Choroid plexus epithelial cell (primary cell): Measurements from ENCODE around the gene CLK1.

Source experiments
- DNase-seq: peaks from one replicate; pipeline ENCODE4 v3.0.0-alpha.2; 2010; ENCODE audit warnings: low read depth
- H3K4me3 ChIP-seq: 2 replicates; pipeline ENCODE4 v1.5.1; 2011; ENCODE audit warnings: low read depth, mild to moderate bottlenecking, control low read depth, low read length, moderate library complexity
- CTCF ChIP-seq: conservative IDR thresholded peaks from 2 replicates; pipeline ENCODE4 v1.5.1; 2011; ENCODE audit warnings: low read depth, mild to moderate bottlenecking, control low read depth, inconsistent platforms, low read length, moderate library complexity

Gene CLK1

DNA sequence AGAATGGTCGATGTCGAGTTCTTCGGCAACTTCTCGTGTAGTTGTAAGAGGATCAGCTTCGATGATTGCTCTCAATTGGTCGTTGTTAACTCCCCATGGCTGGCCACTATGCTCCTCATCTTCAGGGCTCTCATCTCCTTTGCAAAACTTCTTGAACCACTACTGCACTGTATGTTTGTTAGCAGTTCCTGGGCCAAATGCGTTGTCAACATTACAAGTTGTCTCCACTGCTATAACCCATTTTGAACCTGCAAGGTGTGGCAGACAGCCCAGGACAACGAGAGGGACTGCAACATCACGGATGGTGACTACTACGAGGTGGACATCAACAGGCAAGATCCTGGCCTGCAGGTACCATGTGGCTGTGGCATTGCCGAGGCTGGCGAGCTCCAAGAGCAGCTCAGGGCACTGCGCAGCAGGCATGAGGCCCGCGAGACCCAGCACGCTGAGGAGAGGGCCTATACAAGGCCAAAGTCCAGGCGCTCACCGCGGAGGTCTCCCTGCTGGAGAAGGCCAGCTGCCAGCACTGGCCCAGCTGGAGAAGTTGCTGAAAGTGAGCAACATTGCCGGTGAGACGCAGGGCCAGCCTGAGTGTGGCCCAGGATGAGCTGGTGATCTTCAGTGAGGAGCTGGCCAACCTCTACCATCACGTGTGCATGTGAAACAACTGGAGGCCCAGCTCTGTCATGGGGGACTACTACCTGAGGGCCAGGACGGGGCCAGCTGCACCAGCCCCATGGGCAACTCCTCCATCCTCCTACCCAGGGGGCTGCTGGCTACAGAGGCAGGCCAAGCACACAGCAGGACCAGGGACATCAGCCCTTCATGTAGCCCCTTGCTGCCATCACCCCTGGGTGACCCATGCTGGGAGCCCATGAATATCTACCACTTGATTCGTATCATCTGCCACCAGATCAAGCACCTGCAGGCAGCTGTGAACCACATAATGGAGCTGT lies 20.2 kb downstream of the CLK1 start:
- no peak overlapping the region for H3K4me3 ChIP-seq
- no peak for TF ChIP-seq CTCF
- DNase-seq: no peak

DNA sequence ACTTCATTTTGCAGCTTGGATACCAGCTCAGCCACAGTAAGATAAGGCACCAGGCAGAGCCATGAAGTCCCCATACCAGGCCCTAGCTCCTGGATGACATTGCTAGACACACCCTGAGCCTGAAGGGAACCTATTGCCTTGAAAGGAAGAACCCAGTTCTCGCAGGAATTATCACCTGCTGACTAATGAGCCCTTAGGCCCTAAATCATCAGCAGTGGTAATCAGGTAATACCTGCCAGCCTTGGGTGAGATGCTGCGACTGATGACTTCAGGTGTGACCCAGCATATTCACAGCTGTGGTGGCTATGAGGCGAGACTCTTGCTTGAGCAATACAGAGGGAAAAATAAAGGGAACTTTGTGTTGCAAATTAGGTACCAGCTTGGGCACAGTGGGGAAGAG lies 24.9 kb downstream of the CLK1 start:
- no peak for TF ChIP-seq CTCF

DNA sequence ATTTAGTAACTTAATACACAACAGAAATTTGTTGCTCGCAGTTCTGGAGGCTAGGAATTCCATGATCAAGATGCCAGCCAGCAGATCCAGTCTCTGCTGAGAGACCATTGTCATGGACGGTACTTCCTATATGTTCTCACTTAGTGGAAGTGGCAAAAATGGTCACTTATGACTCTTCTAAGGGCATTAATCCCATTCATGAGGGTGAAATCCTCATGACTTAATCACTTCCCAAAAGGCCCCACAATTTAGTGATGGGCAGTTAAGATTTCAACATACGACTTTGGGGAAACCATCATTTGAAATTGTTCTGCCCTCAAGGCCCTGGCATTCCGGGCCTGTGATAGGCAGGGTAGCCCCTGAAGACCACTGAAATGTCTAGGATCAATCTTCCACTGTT lies 29.8 kb downstream of the CLK1 start:
- DNase-seq: no peak
- TF ChIP-seq CTCF: no peak
- H3K4me3 ChIP-seq: no peak overlapping the region

More for the DNA sequence above, 24.9 kb downstream of the CLK1 start:
- DNase-seq: no peak
- H3K4me3 ChIP-seq: no peak overlapping the region

- no peak for DNase-seq
- H3K4me3 ChIP-seq: no peak overlapping the region
- no peak for TF ChIP-seq CTCF
These were observed 35.2 kb downstream of the CLK1 start for GRCh38 chr2:200829258-200829655.

DNA sequence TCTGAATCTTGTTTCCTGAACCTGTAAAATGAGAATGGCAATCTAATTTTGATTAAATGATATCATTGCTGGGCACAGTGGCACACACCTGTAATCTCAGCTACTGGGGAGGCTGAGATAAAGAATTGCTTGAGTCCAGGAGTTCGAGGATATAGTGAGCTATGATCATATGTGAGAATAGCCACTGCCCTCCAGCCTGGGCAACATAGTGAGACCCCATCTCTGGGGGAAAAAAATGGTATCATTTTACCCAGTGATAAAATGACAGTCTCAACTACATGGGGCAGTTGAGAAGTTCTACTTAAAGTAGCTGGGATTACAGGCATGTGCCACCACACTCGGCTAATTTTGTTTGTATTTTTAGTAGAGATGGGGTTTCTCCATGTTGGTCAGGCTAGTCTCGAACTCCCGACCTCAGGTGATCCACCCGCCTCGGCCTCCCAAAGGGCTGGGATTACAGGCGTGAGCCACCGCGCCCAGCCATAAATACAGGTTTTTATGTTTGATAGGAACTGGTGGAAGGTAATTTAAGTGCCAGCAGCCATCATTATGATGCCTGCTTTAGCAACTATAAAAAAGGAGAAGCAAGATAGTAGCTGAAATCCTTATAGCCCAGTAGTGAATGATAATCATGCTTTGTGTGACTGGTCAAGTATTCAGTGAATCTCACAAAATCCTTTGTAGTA lies 35.7 kb downstream of the CLK1 start:
- no peak for DNase-seq
- H3K4me3 ChIP-seq: no peak overlapping the region
- TF ChIP-seq CTCF: no peak

DNA sequence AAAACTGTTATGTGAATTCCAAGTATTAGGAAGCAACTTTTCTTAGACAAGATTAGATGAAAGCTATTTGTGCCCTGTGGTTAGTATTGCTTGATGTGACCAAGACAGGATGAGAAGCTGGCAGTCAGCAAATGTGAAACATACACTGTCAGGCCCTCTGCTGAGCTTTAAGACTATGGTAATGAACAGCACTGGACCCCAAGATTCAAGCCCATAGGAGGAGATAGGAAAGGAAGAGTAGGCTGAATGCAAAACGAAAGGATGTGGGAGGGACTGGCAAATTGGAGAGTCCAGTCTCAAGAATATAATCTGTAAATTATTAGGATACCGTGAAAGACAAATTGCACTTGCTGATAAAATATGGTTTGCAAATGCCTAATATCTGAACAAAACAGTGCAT lies 36.4 kb downstream of the CLK1 start:
- no peak for DNase-seq
- no peak overlapping the region for H3K4me3 ChIP-seq
- TF ChIP-seq CTCF: no peak
